Astrocyte (in vitro differentiated cells and primary cell): Measurements from ENCODE around the gene UBE2E2. TPM values are rescaled to one million over a fixed set of nuclear protein-coding genes. Genes with fewer than 3 reads are reported as not detected.

ENCODE experiments used
- DNase-seq: peaks from one replicate; pipeline ENCODE4 v3.0.0-alpha.2; 2010; ENCODE audit warnings: low read depth
- FAIRE-seq: peaks from 2 replicates; lab custom pipeline; 2011; peaks lifted over from hg19 to GRCh38; lab: Jason Lieb, UNC
- H2AFZ ChIP-seq: 2 replicates; pipeline ENCODE4 v1.6.0; 2012; ENCODE audit warnings: low read depth, low read length, inconsistent platforms
- H3K27ac ChIP-seq: 2 replicates; pipeline ENCODE4 v1.5.1; 2011; ENCODE audit warnings: low read depth, low read length, inconsistent platforms
- H3K27me3 ChIP-seq: 2 replicates; pipeline ENCODE4 v1.6.0; 2011; ENCODE audit warnings: low read length, inconsistent platforms; ENCODE audit not compliant: insufficient read depth
- H3K36me3 ChIP-seq: 2 replicates; pipeline ENCODE4 v1.5.1; 2011; ENCODE audit warnings: low read length, inconsistent platforms; ENCODE audit not compliant: insufficient read depth
- H3K4me1 ChIP-seq: 2 replicates; pipeline ENCODE4 v1.5.1; 2011; ENCODE audit warnings: low read length, inconsistent platforms; ENCODE audit not compliant: insufficient read depth
- H3K4me2 ChIP-seq: 2 replicates; pipeline ENCODE4 v1.6.0; 2012; ENCODE audit warnings: low read length, inconsistent platforms
- H3K4me3 ChIP-seq: 2 replicates; pipeline ENCODE4 v1.5.1; 2011; ENCODE audit warnings: low read depth, mild to moderate bottlenecking, low read length, inconsistent platforms; ENCODE audit not compliant: insufficient read depth
- H3K79me2 ChIP-seq: 2 replicates; pipeline ENCODE4 v1.6.0; 2012; ENCODE audit warnings: mild to moderate bottlenecking, low read length, inconsistent platforms; ENCODE audit not compliant: insufficient read depth
- H3K9ac ChIP-seq: 2 replicates; pipeline ENCODE4 v1.6.0; 2012; ENCODE audit warnings: mild to moderate bottlenecking, low read length, inconsistent platforms
- H3K9me3 ChIP-seq: 2 replicates; pipeline ENCODE4 v1.5.1; 2012; ENCODE audit warnings: low read depth, mild to moderate bottlenecking, low read length, inconsistent platforms; ENCODE audit not compliant: insufficient read depth
- H4K20me1 ChIP-seq: 2 replicates; pipeline ENCODE4 v1.6.0; 2012; ENCODE audit warnings: low read length, inconsistent platforms; ENCODE audit not compliant: insufficient read depth
- H3K27ac Mint-ChIP-seq: one replicate; pipeline ENCODE4 v1.8.0; 2021; ENCODE audit warnings: mild to moderate bottlenecking, mixed read lengths; ENCODE audit not compliant: unreplicated experiment
- H3K27me3 Mint-ChIP-seq: one replicate; pipeline ENCODE4 v1.8.0; 2021; ENCODE audit warnings: low read depth, mixed read lengths; ENCODE audit not compliant: unreplicated experiment
- H3K36me3 Mint-ChIP-seq: one replicate; pipeline ENCODE4 v1.8.0; 2021; ENCODE audit warnings: low read depth, mixed read lengths; ENCODE audit not compliant: unreplicated experiment
- H3K4me1 Mint-ChIP-seq: one replicate; pipeline ENCODE4 v1.8.0; 2021; ENCODE audit warnings: low read depth, mixed read lengths; ENCODE audit not compliant: unreplicated experiment
- H3K4me3 Mint-ChIP-seq: one replicate; pipeline ENCODE4 v1.8.0; 2021; ENCODE audit warnings: mild to moderate bottlenecking, moderate library complexity, mixed read lengths; ENCODE audit not compliant: unreplicated experiment
- H3K9me3 Mint-ChIP-seq: one replicate; pipeline ENCODE4 v1.8.0; 2021; ENCODE audit warnings: mild to moderate bottlenecking, mixed read lengths; ENCODE audit not compliant: unreplicated experiment
- CTCF ChIP-seq: IDR thresholded peaks from 2 replicates; pipeline ENCODE4 v1.5.1; 2011; ENCODE audit warnings: low read depth, mild to moderate bottlenecking, inconsistent platforms, low read length, moderate library complexity; ENCODE audit not compliant: insufficient read depth
- EZH2 ChIP-seq: IDR thresholded peaks from 2 replicates; pipeline ENCODE4 v1.6.1; 2012; ENCODE audit warnings: mild to moderate bottlenecking, low read length, inconsistent platforms; ENCODE audit not compliant: insufficient read depth
- total RNA-seq: library from RNA; stranded (reverse); gene quantifications from 2 replicates; pipeline ENCODE4 v1.2.1, GENCODE V29; 2021

The UBE2E2 gene
- total RNA-seq, 1 donor from 2014 or later, result 89.8 TPM

- FAIRE-seq, result no peak
These were observed 180.7 kb downstream of the UBE2E2 start for GRCh38 chr3:23383875-23384274.

GRCh38 chr3:23385327-23385726 is 182.2 kb downstream of the UBE2E2 start:
- Histone ChIP-seq H3K4me1 (no peaks in the 10 kb centered on the region), H3K9ac (no peak overlapping the region), H3K27ac (no peak overlapping the region), H3K4me3 (no peak overlapping the region), H2AFZ (no peak overlapping the region), H3K79me2 (peaks cover 4% of the 10 kb centered on the region), H3K4me2 (no peak overlapping the region), H3K27me3 (no peaks in the 10 kb centered on the region), H3K36me3 (no peaks in the 10 kb centered on the region), H3K9me3 (no peaks in the 10 kb centered on the region), H4K20me1 (peaks cover 31% of the 10 kb centered on the region)
- Mint-ChIP-seq H3K36me3 (peaks cover 3% of the 10 kb centered on the region), H3K27me3 (no peaks in the 10 kb centered on the region), H3K27ac (no peak overlapping the region), H3K4me3 (no peak overlapping the region), H3K9me3 (peaks cover 3% of the 10 kb centered on the region), H3K4me1 (peaks cover 2% of the 10 kb centered on the region)
- no peak for DNase-seq
- no peak for TF ChIP-seq EZH2
- no peak for FAIRE-seq

More at GRCh38 chr3:23383875-23384274, 180.7 kb downstream of the UBE2E2 start:
- TF ChIP-seq EZH2, result no peak
- no peak for TF ChIP-seq CTCF
- no peak overlapping the region for H3K4me3 ChIP-seq
- Mint-ChIP-seq H3K27ac (no peak overlapping the region), H3K27me3 (no peaks in the 10 kb centered on the region), H3K9me3 (no peaks in the 10 kb centered on the region), H3K4me3 (no peak overlapping the region), H3K4me1 (peaks cover 2% of the 10 kb centered on the region), H3K36me3 (no peaks in the 10 kb centered on the region)
- H3K27me3 ChIP-seq, result no peaks in the 10 kb centered on the region
- H3K9ac ChIP-seq, result no peak overlapping the region
- H3K4me1 ChIP-seq, result no peaks in the 10 kb centered on the region
- H3K9me3 ChIP-seq, result no peaks in the 10 kb centered on the region
- H4K20me1 ChIP-seq, result peaks cover 28% of the 10 kb centered on the region
- no peak for DNase-seq
- H2AFZ ChIP-seq, result no peak overlapping the region
- H3K27ac ChIP-seq, result no peak overlapping the region
- no peaks in the 10 kb centered on the region for H3K36me3 ChIP-seq
- H3K79me2 ChIP-seq, result peaks cover 3% of the 10 kb centered on the region
- H3K4me2 ChIP-seq, result no peak overlapping the region

DNA sequence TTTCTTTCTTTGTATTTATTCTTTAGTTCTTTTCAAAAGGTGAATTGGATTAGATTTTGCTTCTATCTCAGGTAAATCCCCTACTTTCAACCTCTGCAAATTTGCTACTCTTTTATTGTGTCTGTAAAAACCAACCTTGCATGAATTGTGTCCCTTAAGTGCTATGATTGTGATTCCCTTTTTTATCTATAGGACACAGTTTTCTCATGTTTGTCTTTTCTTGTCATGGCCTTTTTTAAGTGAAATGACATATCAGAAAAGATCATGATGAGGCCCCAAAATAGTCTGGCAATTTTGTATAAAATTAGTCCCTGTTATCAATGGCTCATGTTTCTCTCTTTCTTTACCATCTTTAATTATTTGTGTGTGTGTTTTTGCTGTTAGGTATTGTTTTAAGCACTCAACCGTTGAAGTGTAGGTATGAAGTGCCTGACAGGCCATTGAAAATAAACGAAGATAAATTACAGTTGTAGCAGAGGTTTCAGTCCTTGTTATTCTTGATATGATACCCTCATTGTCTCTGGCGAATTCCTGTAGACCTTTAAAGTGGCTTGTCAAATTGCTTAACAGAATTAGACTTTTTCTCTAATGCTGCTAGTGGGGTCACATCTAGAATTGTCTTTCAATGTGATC is 184.3 kb downstream of the UBE2E2 start:
- H4K20me1 ChIP-seq, result peaks cover 31% of the 10 kb centered on the region
- FAIRE-seq (no peak), DNase-seq (no peak)
- H3K27ac Mint-ChIP-seq, result no peak overlapping the region
- no peak overlapping the region for H3K27ac ChIP-seq
- H3K4me3 ChIP-seq, result no peak overlapping the region
- H3K36me3 ChIP-seq, result no peaks in the 10 kb centered on the region
- no peak for TF ChIP-seq CTCF
- no peak for TF ChIP-seq EZH2
- no peaks in the 10 kb centered on the region for H3K27me3 Mint-ChIP-seq
- H2AFZ ChIP-seq, result no peak overlapping the region
- H3K4me1 ChIP-seq, result no peaks in the 10 kb centered on the region
- H3K36me3 Mint-ChIP-seq, result peaks cover 7% of the 10 kb centered on the region
- H3K4me1 Mint-ChIP-seq, result peaks cover 2% of the 10 kb centered on the region
- no peaks in the 10 kb centered on the region for H3K9me3 ChIP-seq
- no peak overlapping the region for H3K4me2 ChIP-seq
- peaks cover 6% of the 10 kb centered on the region for H3K9me3 Mint-ChIP-seq
- no peak overlapping the region for H3K9ac ChIP-seq
- H3K4me3 Mint-ChIP-seq, result no peak overlapping the region
- H3K79me2 ChIP-seq, result peaks cover 8% of the 10 kb centered on the region
- no peaks in the 10 kb centered on the region for H3K27me3 ChIP-seq
